Epithelial cell of esophagus (primary cell): ENCODE measurements around the gene ULBP1.
"Not testable (repeated sequence)": the region's sequence is repeated elsewhere in the genome, so short reads cannot be mapped to it uniquely, and the experiment has no call there.

Experiments
- DNase-seq: peaks from one replicate; pipeline ENCODE4 v3.0.0; 2010; ENCODE audit warnings: low read depth
- H3K4me3 ChIP-seq: 2 replicates; pipeline ENCODE4 v1.5.1; 2011; ENCODE audit warnings: mild to moderate bottlenecking, low read length, control low read depth
- CTCF ChIP-seq: IDR thresholded peaks from 2 replicates; pipeline ENCODE4 v1.5.1; 2011; ENCODE audit warnings: low read depth, mild to moderate bottlenecking, low read length, control low read depth, inconsistent platforms; ENCODE audit not compliant: insufficient read depth; ENCODE audit errors: missing control alignments

The ULBP1 gene

GRCh38 chr6:149935246-149935645 is 28.5 kb upstream of the ULBP1 start:
- TF ChIP-seq CTCF = no peak
- DNase-seq = peak; percentile 51
- no peak overlapping the region for H3K4me3 ChIP-seq

- no peak overlapping the region for H3K4me3 ChIP-seq
- no peak for TF ChIP-seq CTCF
- DNase-seq = no peak
Observed at GRCh38 chr6:149935668-149936067, 28.1 kb upstream of the ULBP1 start.

- no peak overlapping the region for H3K4me3 ChIP-seq
- no peak for TF ChIP-seq CTCF
- no peak for DNase-seq
Observed at GRCh38 chr6:149936743-149937142, 27.0 kb upstream of the ULBP1 start.

GRCh38 chr6:149938013-149938570 is 25.7 kb upstream of the ULBP1 start:
- not testable (repeated sequence) for DNase-seq
- peak overlapping the region; percentile 53 for H3K4me3 ChIP-seq
- TF ChIP-seq CTCF = peak; percentile 16

DNA sequence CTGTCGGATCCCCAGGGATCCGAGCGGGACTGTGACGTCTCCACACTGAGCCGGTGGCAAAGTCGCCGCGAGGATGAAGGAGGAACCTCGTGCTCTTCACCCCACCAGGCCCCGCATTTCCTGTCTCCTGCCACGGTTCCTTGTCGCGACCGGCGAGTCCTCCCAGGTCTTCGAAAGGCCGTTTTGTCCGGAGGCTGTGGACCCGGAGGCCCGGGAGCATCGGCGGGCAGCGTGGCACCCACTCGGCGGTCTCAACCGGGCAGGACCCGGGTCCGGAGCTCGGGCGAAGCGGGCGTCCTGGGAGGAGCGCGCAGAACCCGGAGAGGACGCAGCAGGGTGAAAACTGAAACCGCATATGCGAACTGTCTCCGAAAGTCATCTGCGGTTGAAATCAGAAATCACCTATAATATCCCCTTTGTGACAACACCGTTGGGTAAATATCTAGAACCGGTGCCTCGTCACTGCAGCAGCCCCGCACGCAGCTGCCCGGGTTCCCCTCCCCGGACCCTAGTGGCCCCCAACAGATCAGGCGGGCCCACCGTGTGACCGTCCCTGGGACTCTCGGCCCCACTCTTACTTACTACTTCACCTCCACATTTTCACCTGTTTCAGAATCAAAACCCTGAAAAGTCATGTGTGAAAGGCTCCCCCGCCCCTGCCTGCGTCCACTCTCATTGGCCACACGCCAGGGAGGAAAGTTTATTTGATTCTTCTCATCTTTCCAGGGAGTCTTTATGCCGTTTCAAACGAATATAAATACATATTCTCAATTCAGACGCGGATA is 25.0 kb upstream of the ULBP1 start:
- peak overlapping the region; percentile 53 for H3K4me3 ChIP-seq
- no peak for DNase-seq
- TF ChIP-seq CTCF = no peak

DNA sequence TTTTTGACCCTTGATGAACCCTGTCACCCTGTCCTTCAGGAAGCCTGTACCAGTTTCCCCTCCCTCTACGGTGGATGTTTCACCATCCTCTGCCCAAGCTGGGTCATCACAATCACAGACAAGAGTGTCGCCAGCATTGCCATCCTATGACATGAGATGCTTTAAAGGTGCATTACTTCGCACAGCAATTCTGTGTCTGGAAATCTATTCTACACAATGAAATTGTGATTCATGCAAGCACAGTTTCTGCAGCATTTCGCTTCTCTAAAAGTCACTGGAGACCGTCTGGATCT is 24.4 kb upstream of the ULBP1 start:
- no peak overlapping the region for H3K4me3 ChIP-seq
- no peak for DNase-seq
- TF ChIP-seq CTCF = no peak
